GM20431 (cell line): ENCODE data around the gene TP53RK.
"Not testable (repeated sequence)": the region's sequence is repeated elsewhere in the genome, so short reads cannot be mapped to it uniquely, and the experiment has no call there.

Source experiments
- in situ Hi-C: fragments of 300-500 bp; cut with MseI, MboI; formaldehyde crosslinking; loops from one replicate; pipeline ENCODE4 v1.15.0; 2020; ENCODE audit warnings: low sequenced_read_pairs; ENCODE audit not compliant: unreplicated experiment

The TP53RK gene

GRCh38 chr20:46683939-46684750, 5.1 kb downstream of the TP53RK start:
- in situ Hi-C loops: loop anchor here (10.0 kb wide), 1 partner anchor 159 kb away; no protein-coding TSS in a partner anchor

DNA sequence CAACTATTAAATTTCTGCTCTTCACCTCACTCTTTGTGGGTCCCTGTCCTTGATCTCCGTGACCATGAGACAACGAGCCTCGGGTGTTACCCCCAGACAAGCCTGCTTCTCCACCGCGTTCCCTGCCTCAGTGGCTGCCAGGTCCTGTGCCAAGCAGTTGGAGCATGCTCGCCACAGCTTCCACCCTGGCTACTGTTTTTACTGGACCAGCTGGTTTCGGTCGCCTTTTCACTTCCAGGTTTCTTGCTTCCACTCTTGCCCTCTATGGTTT, 5.6 kb downstream of the TP53RK start:
- in situ Hi-C loops: loop anchor here (10.0 kb wide), 1 partner anchor 159 kb away; no protein-coding TSS in a partner anchor

- in situ Hi-C loops: loop anchor here (10.0 kb wide), 1 partner anchor 158 kb away; no protein-coding TSS in a partner anchor
These were observed 6.1 kb downstream of the TP53RK start for GRCh38 chr20:46683011-46683667.

- in situ Hi-C loops: loop anchor here (10.0 kb wide), 1 partner anchor 157 kb away; no protein-coding TSS in a partner anchor
These were observed 7.0 kb downstream of the TP53RK start for GRCh38 chr20:46682063-46682821.

DNA sequence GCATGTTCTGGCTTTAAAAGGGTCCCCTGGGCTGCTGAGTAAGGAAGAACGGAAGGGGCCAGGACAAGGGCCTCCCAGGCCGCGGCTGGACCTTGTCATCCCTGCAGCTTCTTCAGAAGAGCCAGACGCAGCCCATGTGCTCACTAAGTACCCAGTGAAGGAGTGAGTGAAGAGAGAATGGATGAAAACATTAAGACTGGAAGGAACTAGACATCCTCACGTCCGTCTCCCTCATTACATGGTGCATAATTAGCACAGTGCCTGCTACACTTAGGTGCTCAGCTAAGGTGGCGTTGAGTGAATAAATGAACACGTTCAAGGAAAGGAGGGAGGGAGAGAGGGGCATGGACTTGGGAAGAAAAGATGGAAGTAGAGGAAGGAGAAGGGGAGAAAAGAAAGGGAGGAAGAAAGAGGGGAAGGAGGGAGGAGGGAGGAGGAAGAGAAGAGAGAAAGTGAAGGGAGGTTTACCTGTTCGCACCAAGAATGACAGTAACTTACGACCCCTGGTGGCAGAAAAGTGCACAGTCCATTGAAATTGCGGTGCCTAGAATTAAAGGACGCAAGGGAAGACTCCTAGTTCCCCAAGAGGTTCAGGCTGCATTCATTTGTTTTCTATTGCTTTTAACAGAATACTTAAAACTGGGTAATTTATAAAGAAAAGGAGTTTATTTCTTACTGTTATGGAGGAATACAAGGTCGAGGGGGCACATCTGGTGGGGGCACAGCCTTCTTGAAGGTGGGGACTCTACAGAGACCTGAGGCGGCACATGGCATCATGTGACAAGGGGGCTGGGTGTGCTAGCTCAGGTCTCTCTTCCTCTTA, 8.0 kb downstream of the TP53RK start:
- in situ Hi-C loops: loop anchor here (10.0 kb wide), 1 partner anchor 156 kb away; no protein-coding TSS in a partner anchor

- in situ Hi-C loops: loop anchor here (10.0 kb wide), 1 partner anchor 156 kb away; no protein-coding TSS in a partner anchor
These were observed 8.6 kb downstream of the TP53RK start for GRCh38 chr20:46680684-46681031.

DNA sequence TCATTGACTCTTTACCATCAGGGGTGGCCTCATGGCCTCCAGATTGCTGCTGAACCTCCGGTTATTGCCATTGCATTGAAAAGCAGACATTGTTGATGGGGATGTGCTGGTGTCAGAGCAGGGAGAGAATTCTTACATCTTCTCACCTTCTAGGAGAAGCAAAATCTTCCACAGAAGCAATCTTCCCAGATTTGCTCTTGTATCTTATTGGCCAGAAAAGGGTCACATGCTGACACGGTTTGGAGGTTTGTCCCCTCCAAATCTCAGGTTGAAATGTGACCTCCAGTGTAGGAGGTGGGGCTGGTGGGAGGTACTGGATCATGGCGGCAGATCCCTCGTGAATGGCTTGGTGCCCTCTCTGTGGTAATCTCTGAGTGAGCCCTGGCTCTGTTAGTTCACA, 10.7 kb downstream of the TP53RK start:
- in situ Hi-C loops: no loop called here

DNA sequence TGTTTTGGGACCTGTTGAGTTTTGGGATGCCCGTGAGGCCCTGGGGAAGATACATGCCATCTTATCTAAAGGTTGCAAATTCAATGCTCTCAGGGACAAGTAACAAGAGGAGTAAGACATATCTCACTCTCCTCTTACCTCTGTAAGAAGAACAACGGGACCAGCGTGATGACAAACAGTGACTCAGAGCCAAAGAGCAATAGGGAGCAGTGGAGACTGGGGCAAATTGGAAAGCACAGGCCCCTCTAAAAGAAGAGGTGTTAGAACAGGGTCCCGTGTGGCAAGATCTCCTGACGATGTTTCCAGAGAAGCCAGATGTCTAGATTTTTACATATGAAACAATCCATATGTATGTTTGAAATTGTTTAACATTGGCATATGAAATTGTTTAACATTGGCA, 11.6 kb downstream of the TP53RK start:
- in situ Hi-C loops: no loop called here

DNA sequence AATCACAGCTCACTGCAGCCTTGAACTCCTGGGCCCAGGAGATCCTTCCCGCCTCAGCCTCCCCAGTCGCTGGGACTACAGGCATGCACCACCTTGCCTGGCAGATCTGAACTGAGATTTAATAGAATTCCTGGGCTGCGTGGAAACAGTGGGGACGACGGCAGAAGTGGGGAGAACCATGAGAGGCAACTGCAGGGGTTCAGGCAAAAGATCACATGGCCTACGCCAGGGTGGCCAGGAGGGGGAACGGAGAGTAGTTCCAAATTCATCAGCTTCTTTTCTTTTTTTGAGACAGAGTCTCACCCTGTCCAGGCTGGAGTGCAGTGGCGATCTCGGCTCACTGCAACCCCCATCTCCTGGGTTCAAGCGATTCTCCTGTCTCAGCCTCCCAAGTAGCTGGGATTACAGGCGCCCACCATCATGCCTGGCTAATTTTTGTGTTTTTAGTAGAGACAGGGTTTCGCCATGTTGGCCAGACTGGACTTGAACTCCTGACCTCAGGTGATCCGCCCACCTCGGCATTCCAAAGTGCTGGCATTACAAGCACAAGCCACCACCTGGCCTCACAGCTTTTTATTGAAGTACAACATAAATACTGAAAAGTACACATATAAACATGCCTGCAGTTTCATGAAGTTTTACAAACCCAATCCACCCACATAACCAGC, 12.5 kb downstream of the TP53RK start:
- in situ Hi-C loops: not testable (repeated sequence)

DNA sequence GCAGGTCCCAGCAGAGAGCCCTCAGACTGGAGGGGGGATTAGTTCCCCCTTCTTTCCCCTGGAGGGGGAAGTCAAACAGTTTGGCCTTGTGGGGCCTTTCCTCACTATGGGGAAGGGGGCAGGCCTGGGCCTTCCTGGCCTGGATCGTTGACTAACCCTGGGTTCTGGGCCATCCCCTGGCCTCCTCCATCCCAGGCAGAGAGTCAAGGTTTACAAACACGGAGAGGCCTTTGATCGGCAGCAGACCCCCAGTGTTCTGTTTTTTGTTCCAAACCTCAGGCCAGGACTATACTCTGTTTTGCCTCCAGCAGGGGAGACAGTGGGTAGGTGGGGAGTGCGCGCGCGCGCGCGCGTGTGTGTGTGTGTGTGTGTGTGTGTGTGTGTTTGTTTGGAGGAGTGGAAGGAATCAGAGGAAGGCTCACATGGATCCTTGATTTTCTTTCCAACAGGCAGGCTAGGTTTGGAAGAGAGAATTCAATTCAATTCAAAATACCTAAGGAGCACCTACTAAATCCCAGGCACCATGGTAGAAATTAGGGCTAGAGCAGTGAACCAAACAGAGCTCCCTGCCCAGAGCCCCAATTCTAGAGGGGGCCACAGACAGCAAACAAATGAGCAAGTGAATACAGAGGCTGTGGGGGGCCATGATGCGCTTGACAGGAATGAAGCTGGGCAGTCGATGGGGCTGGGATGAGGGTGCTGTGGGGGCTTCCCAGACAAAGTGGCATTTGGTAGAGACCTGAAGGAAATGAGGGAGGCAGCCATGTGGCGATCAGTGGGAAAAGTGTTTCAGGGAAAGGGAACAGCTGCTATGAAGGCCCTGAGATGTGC, 14.8 kb downstream of the TP53RK start:
- in situ Hi-C loops: no loop called here

GRCh38 chr20:46673394-46674252, 15.6 kb downstream of the TP53RK start:
- in situ Hi-C loops: no loop called here

GRCh38 chr20:46672543-46673148, 16.6 kb downstream of the TP53RK start:
- in situ Hi-C loops: no loop called here

- in situ Hi-C loops: no loop called here
These were observed 17.2 kb downstream of the TP53RK start for GRCh38 chr20:46671866-46672542.

GRCh38 chr20:46670585-46671584, 18.4 kb downstream of the TP53RK start:
- in situ Hi-C loops: no loop called here

DNA sequence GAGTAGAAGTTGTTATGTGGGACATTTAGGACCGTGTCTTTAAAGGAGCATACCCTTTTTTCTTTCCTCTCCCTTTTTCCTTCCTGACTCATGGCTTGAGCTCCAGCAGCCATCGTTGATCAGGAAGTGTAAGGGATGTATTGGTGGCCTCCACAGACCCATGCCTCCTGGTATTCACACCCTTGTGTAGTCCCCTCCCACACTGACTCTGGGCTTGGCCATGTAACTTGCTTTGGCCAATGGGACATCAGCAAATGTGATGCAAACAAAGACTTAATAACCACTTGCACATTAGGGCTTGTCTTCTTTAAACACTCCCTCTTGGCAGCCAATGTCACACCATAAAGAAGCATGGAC, 19.0 kb downstream of the TP53RK start:
- in situ Hi-C loops: no loop called here
